HG02852 (cell line): ENCODE measurements around the gene ISYNA1.

Experiments
- ATAC-seq: cut with Tn5 transposase; IDR thresholded peaks from one replicate; pipeline ENCODE4 v1.9.1; 2021; ENCODE audit warnings: mild to moderate bottlenecking, moderate library complexity; ENCODE audit not compliant: unreplicated experiment

The ISYNA1 gene

DNA sequence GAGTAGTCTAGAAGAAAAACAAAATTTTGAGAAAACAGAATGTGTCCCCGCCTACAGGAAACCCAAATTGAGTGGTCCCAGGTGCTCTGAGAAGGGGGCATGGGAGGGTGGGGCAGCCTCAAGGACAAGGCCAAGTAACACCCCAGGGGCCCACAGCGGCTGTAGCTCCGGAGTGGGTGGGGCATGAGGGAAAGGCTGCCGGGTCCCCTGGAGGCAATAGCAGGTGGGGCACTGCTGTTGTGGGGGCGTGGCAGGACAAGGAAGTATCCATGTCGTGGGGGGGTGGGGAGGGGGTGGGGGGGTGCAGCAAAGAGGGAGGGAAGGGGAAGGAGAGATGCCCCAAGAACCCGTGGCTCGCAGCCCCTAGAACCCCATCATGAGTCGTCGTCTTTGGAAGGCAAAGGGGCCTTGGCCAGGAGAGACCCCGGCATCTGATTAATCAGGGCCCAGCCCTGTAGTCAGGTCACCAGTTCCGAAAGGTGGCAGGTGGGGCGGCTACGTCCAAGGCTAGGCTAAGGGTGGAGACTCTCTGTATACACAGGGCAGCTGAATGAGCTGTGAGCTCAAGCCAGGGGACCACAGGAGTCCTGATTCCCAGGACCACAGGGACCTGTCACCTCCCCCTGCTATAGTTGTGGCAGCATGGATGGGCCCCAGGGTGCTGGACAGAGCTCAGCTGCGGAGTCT, 7.5 kb upstream of the ISYNA1 start:
- no peak for ATAC-seq

DNA sequence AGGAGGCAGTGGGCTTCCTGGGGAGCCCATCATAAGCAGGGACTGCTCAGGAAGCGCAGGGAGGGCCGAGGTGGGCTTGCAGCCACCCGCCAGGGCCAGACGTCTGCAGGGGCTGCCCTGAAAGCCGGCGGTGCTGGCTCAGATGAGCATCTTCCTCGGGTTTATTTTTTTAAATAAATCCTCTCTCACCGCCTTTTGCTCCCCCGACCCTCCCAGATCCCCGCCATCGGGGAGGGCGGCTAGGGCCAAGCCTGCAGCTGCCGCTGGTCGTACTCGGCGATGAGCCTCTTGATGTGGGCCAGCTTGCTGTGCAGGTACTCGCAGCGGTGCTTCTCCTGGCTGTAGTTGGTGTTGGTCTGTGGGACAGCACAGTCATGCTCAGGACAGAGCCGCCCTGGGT, 6.6 kb upstream of the ISYNA1 start:
- ATAC-seq, result no peak

DNA sequence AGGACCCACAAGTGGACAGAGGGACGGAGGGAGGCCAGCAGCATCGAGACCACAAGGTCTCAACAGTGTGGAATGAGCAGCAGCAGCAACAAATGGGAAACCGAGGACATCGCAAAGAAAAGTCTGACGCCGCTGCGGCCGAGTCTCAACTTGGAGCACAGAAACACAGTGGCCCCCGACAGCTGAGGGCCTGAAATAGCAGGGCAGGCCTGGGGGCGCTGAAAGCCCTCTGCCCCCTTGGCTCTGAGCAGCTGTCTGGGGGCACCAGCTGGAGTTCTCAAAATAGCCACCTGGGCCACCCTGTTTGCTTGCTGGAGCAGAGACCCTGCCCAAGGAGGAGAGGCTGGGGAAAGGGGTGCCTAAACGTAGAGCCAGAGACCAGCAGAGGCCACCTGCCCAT, 5.9 kb upstream of the ISYNA1 start:
- ATAC-seq, result no peak

DNA sequence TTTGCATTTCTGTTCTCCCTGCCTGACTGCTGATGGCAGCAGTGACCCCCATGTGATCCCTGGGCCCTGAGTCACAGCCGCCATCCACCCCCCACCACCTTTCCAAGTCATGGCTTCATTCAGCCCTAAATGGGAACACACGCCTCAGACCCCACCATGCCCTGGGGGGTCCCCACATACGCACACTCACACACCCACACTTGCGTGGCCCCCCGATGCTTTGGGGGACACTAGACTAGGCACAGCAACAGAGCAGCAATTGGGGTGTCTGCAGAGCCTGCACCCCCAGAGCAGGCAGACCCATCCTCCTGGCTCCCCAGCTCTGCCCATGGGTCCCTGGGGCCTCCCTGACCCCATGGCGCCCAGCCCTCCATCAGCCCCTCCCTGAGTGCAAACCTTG, 5.5 kb upstream of the ISYNA1 start:
- ATAC-seq, result no peak

DNA sequence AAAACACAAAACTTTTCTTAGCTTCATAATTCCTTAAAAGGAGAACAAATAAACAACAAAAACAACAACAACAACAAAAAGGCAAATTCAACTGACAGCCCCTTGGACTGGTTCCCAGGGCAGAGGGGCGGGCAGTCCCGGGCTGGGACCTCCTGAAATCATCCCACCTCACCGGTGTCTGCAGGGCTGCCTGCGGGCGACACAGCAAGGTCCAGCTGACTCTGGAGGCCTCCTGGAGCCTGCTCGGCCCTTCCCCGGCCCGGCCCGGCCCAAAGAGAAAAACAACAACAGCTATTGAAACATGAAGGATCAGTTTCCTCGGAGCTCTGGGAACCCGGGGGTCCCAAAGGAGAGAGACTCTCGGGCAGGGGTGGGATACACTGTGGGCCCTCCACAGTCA, 5.0 kb upstream of the ISYNA1 start:
- ATAC-seq, result no peak

DNA sequence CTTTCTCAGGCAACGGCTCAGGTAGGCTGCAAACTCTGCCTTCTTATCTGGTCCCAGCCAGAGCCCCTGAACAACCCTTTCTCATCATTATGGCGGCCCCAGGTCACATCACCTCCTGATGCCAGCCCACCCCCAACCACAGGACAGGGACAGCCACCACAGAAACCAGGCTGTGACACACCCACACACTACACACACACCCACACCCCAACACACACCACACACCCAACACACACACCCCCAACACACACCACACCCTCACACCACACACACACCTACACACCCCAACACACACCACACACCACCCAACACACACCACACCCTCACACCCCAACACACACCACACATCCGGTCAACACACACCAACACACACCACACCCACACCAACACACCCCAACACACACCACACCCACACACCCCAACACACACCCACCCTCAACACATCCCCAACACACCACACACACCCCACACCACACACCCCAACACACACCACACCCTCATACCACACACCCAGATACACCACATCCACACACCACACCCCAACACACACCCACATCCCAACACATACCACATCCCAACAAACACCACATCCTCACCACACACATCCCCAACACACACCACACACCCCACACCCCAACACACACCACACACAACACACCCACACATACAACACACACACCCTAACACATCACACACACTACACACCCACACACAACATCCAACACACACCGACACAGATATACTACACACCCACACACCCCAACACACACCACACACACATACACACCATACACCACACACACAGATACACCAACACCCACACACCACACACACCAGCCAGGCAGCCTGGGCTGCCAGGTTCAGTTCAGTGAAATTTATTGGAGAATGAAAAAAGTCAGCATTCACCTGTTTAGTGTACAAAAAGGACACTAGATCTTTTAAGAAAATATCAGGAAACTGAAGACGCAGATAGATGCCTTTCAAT, 4.2 kb upstream of the ISYNA1 start:
- no peak for ATAC-seq

DNA sequence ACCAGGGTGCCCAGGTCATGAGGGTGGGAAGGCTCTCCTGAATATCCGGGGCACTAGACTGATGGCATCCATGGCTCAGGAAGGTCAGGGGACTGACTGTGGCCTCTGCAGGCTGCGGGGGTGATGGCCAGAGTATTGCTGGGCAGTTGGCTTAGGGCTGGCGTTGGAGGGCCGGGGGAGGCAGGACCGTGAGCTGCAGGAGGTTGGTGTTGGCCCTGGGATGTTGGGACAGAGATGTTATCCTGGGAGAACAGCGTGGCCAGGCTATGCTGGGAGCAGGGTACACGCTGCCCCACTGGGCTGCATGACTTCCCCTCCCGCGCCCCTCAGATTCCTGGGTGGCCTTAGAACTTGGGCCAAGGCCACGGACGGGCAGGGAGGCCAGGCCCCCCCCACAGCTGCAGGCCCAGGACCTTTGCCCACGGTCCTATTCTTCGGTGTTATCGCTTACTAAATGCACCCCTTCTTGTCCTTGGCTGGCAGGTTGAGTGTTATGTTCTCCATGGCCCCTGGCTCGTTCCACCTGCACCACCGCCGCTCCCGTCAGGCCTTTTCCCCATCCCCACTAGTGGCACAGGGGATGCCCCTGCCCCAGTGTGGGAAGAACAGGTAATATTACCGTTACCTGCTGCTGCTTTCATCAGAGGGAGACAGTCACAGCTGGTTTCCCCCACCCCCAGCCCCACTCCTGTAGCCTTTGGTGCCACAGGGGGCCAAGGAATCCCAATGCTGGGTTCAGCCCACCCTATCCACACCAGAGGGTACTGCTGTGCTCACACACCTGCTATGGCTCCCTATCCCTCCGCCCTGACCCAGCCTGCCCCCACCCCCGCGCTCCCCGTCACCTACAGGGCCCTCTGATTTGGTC, 3.2 kb upstream of the ISYNA1 start:
- ATAC-seq, result no peak

DNA sequence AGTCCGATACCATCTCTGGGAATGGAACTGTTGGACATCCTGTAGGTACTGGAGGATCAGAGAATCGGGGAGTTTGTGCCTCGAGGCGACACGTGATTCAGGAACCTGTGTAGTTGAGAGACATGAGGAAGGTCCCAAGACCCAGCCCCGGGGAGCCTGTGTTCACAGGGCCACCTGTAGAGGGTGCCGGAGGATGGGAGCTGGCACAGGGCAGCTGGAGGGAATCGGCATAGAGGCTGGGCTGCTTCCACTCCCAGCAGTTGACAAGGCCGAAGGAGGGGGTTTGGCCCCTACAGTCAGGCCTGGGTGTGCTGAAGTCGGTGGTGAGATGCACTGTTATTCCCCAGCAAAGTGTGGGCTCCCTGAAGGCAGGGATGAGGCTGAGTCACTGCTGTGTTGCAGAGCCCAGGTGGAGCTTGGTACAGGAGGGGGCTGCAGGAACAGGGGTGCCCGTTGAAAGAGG, 2.5 kb upstream of the ISYNA1 start:
- no peak for ATAC-seq

DNA sequence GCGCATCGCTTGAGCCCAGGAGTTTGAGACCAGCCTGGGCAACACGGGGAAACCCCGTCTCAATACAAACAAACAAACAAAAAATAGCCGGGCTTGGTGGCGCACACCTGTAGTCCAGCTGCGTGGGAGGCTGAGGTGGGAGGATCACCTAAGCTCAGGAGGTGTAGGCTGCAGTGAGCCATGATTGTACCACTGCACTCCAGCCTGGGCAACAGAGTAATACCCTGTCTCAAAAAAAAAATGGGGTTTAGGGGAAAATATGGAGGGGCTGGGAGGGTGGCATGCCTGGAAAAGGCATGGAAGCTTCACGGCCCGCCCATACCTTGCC, 1.9 kb upstream of the ISYNA1 start:
- no peak for ATAC-seq

DNA sequence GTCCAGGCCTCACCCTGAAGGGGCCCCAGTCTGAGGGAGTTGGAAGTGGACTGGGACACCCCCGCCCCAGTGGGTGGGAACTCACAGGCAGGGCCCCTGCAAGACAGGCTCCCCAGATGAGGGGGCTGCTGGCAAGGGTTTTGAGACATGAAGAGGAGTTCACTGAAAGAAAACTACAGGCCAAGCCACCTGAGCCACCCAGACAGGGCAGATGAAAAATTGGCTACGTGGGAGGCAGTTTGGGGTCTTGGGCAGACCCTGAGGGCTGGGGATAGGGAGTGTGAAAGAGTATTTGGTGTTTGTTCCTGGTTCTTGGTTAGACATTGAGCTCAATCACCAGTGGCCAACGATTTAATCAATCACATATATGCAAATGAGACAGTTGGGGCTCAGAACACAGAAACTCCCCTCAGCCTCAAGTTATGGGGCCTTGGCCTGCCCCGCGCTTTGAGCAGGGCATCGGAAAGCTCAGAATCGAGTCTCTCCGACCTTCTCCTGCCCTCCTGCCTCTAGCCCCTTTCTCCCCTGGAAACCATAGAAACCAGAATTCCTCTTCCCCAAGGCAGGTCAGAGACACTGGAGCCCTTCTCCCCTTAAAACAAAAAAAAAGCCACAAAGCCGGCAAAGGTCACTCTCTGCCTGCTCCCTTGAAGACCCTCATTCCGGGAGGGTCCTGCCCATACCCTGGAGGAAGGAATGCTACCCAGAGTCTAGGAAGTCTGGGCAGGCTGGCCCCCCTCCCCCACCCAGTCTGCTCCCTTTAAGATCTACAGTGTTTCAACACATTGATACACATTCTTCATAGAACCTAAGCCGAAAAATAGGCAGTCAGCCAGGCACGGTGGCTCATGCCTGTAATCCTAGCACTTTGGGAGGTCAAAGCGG, 1.3 kb upstream of the ISYNA1 start:
- ATAC-seq, result no peak

DNA sequence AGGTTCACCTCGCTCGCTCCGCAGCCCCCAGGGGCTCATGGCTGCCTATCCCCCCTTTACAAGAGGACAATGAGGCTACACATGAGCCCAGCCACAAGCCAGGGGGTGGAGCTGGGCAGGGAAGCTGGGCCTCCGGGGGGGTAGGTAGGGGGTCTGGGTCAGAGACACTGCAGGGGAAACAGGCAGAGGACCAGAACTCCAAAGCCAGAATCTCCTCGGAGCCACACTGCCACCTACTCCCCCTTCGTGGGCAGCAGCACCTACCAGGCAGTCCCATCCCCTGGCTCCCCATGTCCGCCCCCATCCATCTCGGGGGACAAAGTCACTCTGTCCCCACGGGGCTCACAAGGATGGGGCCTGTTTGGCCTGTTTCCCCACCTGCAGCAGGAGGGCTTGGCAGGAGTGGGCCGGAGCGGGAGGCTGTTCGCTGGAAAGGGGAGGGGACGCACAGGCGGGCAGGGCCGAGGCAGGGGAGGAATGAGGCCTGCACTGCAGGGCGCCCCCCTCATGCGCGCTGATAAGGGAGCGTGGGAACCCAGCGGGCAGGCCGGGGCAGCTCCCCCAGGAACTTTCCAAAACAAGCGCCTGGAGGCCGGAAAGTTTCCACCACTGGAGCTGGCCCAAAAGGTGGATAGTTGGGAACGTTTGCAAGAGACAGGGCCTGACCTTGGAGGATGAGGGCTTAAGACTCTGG, 545 bp upstream of the ISYNA1 start:
- no peak for ATAC-seq

DNA sequence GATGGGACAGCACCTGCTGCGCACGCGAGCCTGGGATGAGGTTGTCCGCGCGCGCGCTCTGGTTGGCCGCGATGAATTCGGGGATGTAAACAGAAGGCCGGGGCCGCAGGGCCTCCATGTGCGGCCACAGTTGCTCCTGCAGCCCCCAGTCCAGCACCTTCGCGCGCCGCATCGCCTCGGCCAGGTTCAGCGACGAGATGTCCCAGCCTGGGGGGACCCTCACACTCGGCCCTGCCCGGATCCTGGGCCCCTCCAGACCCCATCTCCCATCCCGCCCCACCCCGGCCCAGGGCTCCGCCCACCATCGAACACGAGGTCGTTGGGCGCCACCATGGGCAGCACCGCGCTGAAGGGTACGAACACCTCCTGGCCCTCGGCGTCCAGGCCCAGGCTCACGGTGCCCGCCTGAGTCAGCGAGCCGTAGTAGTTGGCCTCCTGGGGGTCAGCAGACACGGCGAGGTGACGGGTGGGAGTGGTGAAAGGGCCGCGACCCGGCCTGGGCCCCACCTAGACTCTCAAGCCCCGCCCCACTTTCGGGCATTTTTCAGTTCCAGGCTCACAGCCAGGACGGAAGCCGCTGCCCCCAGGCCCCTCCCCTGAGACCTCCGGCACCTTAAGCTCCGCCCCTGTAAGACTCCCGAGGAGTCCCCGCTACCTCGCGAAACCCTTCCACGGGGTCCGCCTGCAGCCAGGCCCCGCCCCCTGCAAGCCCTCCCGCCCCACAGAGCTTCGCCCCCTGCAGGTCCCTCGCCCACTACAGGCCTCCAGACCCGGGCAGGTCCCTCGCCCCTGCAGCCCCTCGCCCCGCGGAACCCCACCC, 1.1 kb downstream of the ISYNA1 start:
- peak; percentile 44 for ATAC-seq

DNA sequence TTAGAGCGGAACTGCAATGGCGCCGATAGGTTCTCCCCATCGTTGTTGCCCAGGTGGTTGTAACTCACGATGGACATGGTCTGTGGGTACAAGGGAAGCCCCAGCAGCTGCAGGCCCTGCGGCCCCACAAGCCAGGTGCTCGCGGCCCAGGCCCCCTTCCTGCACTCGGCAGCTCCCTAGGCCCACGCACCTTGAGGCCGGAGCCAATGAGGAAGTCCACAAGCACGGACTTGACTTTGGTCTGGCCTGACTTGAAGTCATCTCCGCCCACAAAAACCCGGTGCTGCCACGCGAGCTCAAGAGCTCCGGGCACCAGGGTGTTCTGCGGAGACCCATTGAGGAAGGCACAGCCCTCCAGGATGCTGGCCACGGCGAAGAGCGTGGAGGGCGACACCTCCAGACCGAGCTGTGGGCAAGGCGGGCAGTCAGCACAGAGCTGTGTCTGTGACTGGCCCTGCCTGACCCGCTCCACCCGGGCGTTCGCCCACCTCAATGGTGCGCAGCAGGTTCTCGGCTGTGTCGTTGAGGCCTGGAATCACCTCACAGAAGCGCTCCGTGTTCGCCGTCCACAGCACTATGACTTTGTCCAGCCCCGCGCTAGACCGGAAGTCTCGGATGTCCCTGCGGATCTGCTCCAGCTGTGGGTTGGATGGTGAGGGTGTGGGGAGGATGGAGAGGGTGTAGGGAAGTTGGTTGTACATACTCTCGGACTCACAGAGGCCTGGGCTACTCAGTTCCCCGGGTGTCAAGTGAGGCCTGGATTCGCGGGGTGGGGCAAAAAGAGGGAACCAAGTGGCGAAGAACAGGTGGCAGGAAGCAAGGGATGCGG, 1.9 kb downstream of the ISYNA1 start:
- ATAC-seq, result no peak

DNA sequence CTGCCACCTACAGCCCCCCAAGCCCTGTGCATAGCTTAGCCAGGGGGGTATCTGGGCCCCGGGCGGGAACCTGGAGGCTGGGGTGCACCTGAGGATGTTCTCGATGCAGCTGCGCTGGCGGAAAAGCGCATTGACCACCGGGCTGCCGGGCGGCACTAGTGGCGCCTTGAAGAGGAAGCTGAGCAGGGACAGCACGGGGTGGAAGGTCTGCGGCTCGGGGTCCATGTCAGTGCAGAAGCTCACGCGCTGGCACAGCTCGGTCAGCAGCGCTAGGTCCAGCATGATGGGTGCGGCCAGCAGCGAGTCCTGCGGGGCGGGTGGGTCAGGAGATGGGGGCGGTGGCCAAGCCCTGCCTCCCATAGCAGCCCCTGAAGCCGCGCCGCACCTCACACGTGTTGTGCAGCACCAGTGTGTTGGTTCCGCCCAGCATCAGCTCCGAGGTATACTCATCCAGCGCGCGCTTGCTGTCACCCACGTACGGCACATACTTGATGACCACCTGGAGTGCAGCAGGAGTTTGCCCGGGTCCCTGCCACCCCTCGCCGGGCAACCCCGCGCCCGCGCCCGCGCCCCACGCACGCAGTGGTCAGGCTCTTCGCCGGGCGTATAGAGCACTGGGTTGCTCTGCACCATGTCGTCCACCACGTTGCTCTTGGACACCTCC, 2.6 kb downstream of the ISYNA1 start:
- no peak for ATAC-seq

DNA sequence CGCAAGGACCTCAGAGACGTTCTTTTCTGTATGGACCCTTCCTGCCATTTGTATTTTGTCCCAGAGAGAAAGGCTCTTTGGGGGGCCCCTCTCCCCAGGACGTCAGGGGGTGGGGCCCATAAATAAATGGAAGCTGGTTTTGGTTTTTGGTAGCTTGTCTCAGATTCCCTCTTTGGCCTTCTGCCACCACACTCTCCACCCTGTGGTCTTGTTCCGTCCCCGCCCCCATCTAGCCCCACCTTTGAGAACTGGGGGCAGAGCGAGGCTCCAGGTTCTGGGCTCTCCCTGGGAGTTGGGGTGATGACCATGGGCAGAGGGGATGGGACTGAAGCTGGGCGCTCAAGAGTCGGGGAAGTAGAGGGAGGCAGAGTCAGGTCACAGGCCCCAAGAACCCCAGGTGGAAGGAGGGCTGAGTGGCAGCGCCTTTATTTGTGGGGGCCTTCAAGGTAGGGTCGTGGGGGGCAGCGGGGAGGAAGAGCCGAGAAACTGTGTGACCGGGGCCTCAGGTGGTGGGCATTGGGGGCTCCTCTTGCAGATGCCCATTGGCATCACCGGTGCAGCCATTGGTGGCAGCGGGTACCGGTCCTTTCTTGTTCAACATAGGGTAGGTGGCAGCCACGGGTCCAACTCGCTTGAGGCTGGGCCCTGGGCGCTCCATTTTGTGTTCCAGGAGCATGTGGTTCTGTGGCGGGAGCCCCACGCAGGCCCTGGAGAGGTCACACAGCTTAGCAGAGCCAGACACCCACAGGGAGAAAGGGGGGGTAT, 3.3 kb downstream of the ISYNA1 start:
- no peak for ATAC-seq

DNA sequence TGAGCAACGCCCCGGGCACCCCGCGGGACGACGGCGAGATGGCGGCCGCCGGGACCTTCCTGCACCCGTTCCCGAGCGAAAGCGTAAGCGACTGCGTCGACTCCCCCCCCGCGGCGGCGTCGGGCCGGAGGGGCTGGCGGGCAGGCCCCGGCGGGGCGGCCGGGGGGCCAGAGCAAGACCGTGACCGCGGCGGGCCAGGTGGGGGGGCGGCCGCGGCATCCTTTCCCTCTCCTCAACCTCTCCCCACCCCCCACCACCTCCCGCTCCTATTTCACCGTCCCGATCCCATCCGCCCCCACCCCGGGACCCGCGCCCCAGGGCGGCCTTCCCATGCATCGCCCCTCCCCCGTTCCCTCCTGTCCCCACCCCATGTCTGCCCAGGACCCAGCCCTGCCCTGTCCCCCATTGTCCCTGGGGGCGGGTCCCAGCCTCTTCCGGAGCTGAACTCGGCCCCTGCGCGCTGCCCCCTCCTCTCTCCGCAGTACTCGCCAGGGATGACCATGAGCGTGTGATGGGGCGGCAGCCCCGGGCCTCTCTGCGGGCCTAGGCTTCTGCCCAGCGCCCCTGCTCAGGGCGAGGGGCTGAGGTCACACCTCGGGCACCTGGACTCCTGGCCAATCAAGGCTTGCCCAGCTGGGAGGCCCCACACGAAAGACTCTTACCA, 4.1 kb downstream of the ISYNA1 start:
- no peak for ATAC-seq
